H1 (cell line): ENCODE measurements around the gene LAMC3. TPM values are rescaled to one million over a fixed set of nuclear protein-coding genes. Genes with fewer than 3 reads are reported as not detected.

Experiments
- CTCF ChIA-PET: fragments of 300-600 bp; sonication (Branson Sonifier 250); formaldehyde crosslinking; loops from one replicate; lab custom pipeline; 2021; ENCODE audit not compliant: partially characterized antibody; lab: Charles Lee
- POLR2A ChIA-PET: fragments of 300-600 bp; sonication (Branson Sonifier 250); formaldehyde crosslinking; loops from one replicate; lab custom pipeline; 2021; ENCODE audit warnings: inconsistent platforms; ENCODE audit not compliant: partially characterized antibody; lab: Charles Lee
- DNase-seq, 2 experiments: peaks; one replicate each; pipeline versions ENCODE4 v3.0.0 to v3.0.0-alpha.2; 2010 to 2022; ENCODE audit warnings: low spot score in 2 of 2, low read depth in 1 of 2, mixed read lengths in 1 of 2
- FAIRE-seq: peaks from 2 replicates; lab custom pipeline; 2011; peaks lifted over from hg19 to GRCh38; lab: Jason Lieb, UNC
- H2AFZ ChIP-seq: 2 replicates; pipeline ENCODE4 v1.8.1; 2012; ENCODE audit warnings: low read length, inconsistent platforms
- H2AK5ac ChIP-seq: 2 replicates; pipeline ENCODE4 v1.6.1; 2013; ENCODE audit warnings: low read depth, low read length
- H2BK120ac ChIP-seq: replicated peaks from 2 replicates; pipeline ENCODE3; 2013; ENCODE audit warnings: low read depth, low read length, inconsistent platforms
- H2BK12ac ChIP-seq: 2 replicates; pipeline ENCODE4 v1.6.1; 2013; ENCODE audit warnings: low read depth, low read length
- H2BK15ac ChIP-seq: 2 replicates; pipeline ENCODE4 v1.6.1; 2013; ENCODE audit warnings: low read length
- H2BK20ac ChIP-seq: 2 replicates; pipeline ENCODE4 v1.6.1; 2013; ENCODE audit warnings: low read length
- H2BK5ac ChIP-seq: 2 replicates; pipeline ENCODE4 v1.6.1; 2013; ENCODE audit warnings: low read depth, low read length
- H3K14ac ChIP-seq: 2 replicates; pipeline ENCODE4 v1.6.1; 2013; ENCODE audit warnings: inconsistent platforms; ENCODE audit not compliant: insufficient read length
- H3K18ac ChIP-seq: 2 replicates; pipeline ENCODE4 v1.6.1; 2013; ENCODE audit warnings: low read length; ENCODE audit errors: extremely low read depth
- H3K23ac ChIP-seq: 2 replicates; pipeline ENCODE4 v1.6.1; 2013; ENCODE audit warnings: inconsistent platforms; ENCODE audit not compliant: insufficient read length
- H3K23me2 ChIP-seq: 2 replicates; pipeline ENCODE4 v1.6.1; 2013; ENCODE audit warnings: low read depth, low read length
- H3K27ac ChIP-seq: 2 replicates; pipeline ENCODE4 v1.6.1; 2011; ENCODE audit warnings: low read depth, low read length, inconsistent platforms
- H3K27me3 ChIP-seq, 4 experiments: replicated peaks in 1 of 4; 1 replicate in 1 of 4; 2 replicates in 3 of 4; pipeline versions ENCODE4 v1.6.1 to v1.8.1; 2011 to 2013; ENCODE audit warnings: low read length in 3 of 4, mild to moderate bottlenecking in 3 of 4, inconsistent platforms in 2 of 4, mixed read lengths in 2 of 4, moderate library complexity in 1 of 4; ENCODE audit not compliant: control insufficient read depth in 3 of 4, insufficient read depth in 3 of 4; ENCODE audit errors: extremely low read depth in 1 of 4
- H3K36me3 ChIP-seq, 4 experiments: 2 replicates each; pipeline versions ENCODE4 v1.6.1 to v1.8.1; 2011 to 2013; ENCODE audit warnings: mild to moderate bottlenecking in 4 of 4, low read length in 3 of 4, moderate library complexity in 2 of 4, control low read depth in 1 of 4, inconsistent platforms in 1 of 4; ENCODE audit not compliant: insufficient read depth in 4 of 4, control insufficient read depth in 2 of 4
- H3K4ac ChIP-seq: replicated peaks from 2 replicates; pipeline ENCODE3; 2013; ENCODE audit warnings: low read length, low read depth, mixed read lengths, inconsistent platforms; ENCODE audit not compliant: insufficient read length
- H3K4me1 ChIP-seq, 4 experiments: replicated peaks in 1 of 4; 1 replicate in 1 of 4; 2 replicates in 3 of 4; pipeline versions ENCODE4 v1.6.1 to v1.8.1; 2011 to 2013; ENCODE audit warnings: low read length in 3 of 4, inconsistent platforms in 2 of 4, mixed read lengths in 1 of 4; ENCODE audit not compliant: insufficient read depth in 4 of 4, control insufficient read depth in 3 of 4
- H3K4me2 ChIP-seq, 2 experiments: 2 replicates each; pipeline versions ENCODE4 v1.6.1 to v1.8.1; 2011 to 2013; ENCODE audit warnings: low read depth in 2 of 2, low read length in 2 of 2, control low read depth in 1 of 2, inconsistent platforms in 1 of 2, mild to moderate bottlenecking in 1 of 2; ENCODE audit not compliant: insufficient read depth in 1 of 2
- H3K4me3 ChIP-seq, 4 experiments: fragments of 200-600, 300-600 bp in 1 of 4; sonication (generic), shearing (Covaris generic), sonication (Bioruptor Twin) in 1 of 4; 2 replicates each; pipeline versions ENCODE4 v1.5.1 to v1.8.1; 2011 to 2016; ENCODE audit warnings: low read length in 4 of 4, low read depth in 3 of 4, control low read depth in 2 of 4, inconsistent platforms in 2 of 4, mild to moderate bottlenecking in 2 of 4, mixed read lengths in 1 of 4, moderate library complexity in 1 of 4; ENCODE audit not compliant: insufficient read depth in 2 of 4; ENCODE audit errors: extremely low read depth in 1 of 4
- H3K56ac ChIP-seq: replicated peaks from 2 replicates; pipeline ENCODE3; 2013; ENCODE audit warnings: low read depth, mild to moderate bottlenecking, mixed read lengths, low read length, inconsistent platforms; ENCODE audit not compliant: insufficient read length
- H3K79me1 ChIP-seq: 2 replicates; pipeline ENCODE4 v1.6.1; 2013; ENCODE audit warnings: low read depth, low read length, control low read depth
- H3K79me2 ChIP-seq, 2 experiments: 2 replicates each; pipeline versions ENCODE4 v1.6.1 to v1.8.1; 2012 to 2013; ENCODE audit warnings: low read length in 2 of 2, mild to moderate bottlenecking in 2 of 2, inconsistent platforms in 1 of 2; ENCODE audit not compliant: insufficient read depth in 2 of 2, control insufficient read depth in 1 of 2
- H3K9ac ChIP-seq, 4 experiments: replicated peaks in 1 of 4; 1 replicate in 1 of 4; 2 replicates in 3 of 4; pipeline versions ENCODE4 v1.6.1 to v1.8.1; 2011 to 2013; ENCODE audit warnings: low read depth in 3 of 4, low read length in 3 of 4, control low read depth in 2 of 4, mild to moderate bottlenecking in 2 of 4, moderate library complexity in 2 of 4, inconsistent platforms in 1 of 4; ENCODE audit errors: extremely low read depth in 1 of 4
- H3K9me3 ChIP-seq, 2 experiments: 2 replicates each; pipeline versions ENCODE4 v1.6.1 to v1.8.1; 2012 to 2013; ENCODE audit warnings: mild to moderate bottlenecking in 2 of 2, moderate library complexity in 2 of 2, control low read depth in 1 of 2, inconsistent platforms in 1 of 2, low read depth in 1 of 2, low read length in 1 of 2, mixed read lengths in 1 of 2; ENCODE audit not compliant: insufficient read depth in 2 of 2
- H4K20me1 ChIP-seq, 2 experiments: replicated peaks in 1 of 2; 2 replicates each; pipeline versions ENCODE3 to v1.8.1; 2011 to 2013; ENCODE audit warnings: inconsistent platforms in 2 of 2, low read length in 2 of 2, mild to moderate bottlenecking in 1 of 2; ENCODE audit not compliant: insufficient read depth in 2 of 2, control insufficient read depth in 1 of 2
- H4K5ac ChIP-seq: 2 replicates; pipeline ENCODE4 v1.6.1; 2013; ENCODE audit warnings: low read length, low read depth, mixed read lengths, inconsistent platforms; ENCODE audit not compliant: insufficient read length
- H4K8ac ChIP-seq: 2 replicates; pipeline ENCODE4 v1.8.0; 2013; ENCODE audit warnings: mild to moderate bottlenecking, moderate library complexity, low read length, inconsistent platforms; ENCODE audit not compliant: insufficient read depth; ENCODE audit errors: extremely low read depth
- H4K91ac ChIP-seq: replicated peaks from 2 replicates; pipeline ENCODE3; 2013; ENCODE audit warnings: low read length, mixed read lengths, inconsistent platforms; ENCODE audit not compliant: insufficient read length
- BCL11A ChIP-seq, 2 experiments: IDR thresholded peaks; one replicate each; pipeline ENCODE4 v1.6.1; 2011; ENCODE audit warnings: low read depth in 2 of 2, low read length in 2 of 2, mild to moderate bottlenecking in 2 of 2
- CHD1 ChIP-seq: IDR thresholded peaks from 2 replicates; pipeline ENCODE4 v1.6.1; 2012; ENCODE audit warnings: low read depth, low read length, improper control_type of control experiment
- CHD2 ChIP-seq: IDR thresholded peaks from 2 replicates; pipeline ENCODE4 v1.6.1; 2012; ENCODE audit warnings: low read length, improper control_type of control experiment
- EZH2 ChIP-seq: fragments of 200-600 bp; sonication (generic); IDR thresholded peaks from 2 replicates; pipeline ENCODE4 v1.7.1; 2012; ENCODE audit warnings: low read depth, mild to moderate bottlenecking, moderate library complexity, low read length, inconsistent platforms; ENCODE audit not compliant: severe bottlenecking
- FOSL1 ChIP-seq: IDR thresholded peaks from 2 replicates; pipeline ENCODE4 v1.6.1; 2011; ENCODE audit warnings: mild to moderate bottlenecking, low read depth, low read length, moderate library complexity; ENCODE audit not compliant: insufficient read depth
- KDM4A ChIP-seq: IDR thresholded peaks from one replicate; pipeline ENCODE4 v1.7.1; 2012; ENCODE audit warnings: low read depth, mild to moderate bottlenecking, moderate library complexity, low read length, inconsistent platforms; ENCODE audit not compliant: severe bottlenecking
- SUZ12 ChIP-seq: fragments of 200-600 bp; sonication (generic); IDR thresholded peaks from 2 replicates; pipeline ENCODE4 v1.6.1; 2012; ENCODE audit warnings: mild to moderate bottlenecking, inconsistent platforms, low read length, moderate library complexity, mixed read lengths
- TAF1 ChIP-seq: IDR thresholded peaks from 2 replicates; pipeline ENCODE4 v1.6.1; 2011; ENCODE audit warnings: mild to moderate bottlenecking, low read depth, low read length
- TCF12 ChIP-seq: IDR thresholded peaks from 2 replicates; pipeline ENCODE4 v1.6.1; 2011; ENCODE audit warnings: low read depth, mild to moderate bottlenecking, low read length
- WGBS, 2 experiments: shearing (Covaris generic) in 1 of 2; methylation state at CpG; one replicate each; pipeline versions ENCODE4 v1.1.6 to v1.1.7; 2013 to 2015; ENCODE audit warnings: low lambda C conversion rate in 2 of 2, mixed read lengths in 2 of 2, inconsistent platforms in 1 of 2, low coverage in 1 of 2, missing lambda C conversion rate in 1 of 2; ENCODE audit not compliant: insufficient replicate concordance in 2 of 2, insufficient coverage in 1 of 2, insufficient read length in 1 of 2; ENCODE audit errors: extremely low coverage in 1 of 2, missing lambda C conversion rate in 1 of 2; 5-methylcytosine and 5-hydroxymethylcytosine counted together
- polyA plus RNA-seq, 7 experiments: library from polyadenylated mRNA; depleted of rRNA in 3 of 7; stranded (reverse) in 5 of 7; unstranded in 2 of 7; fragments of >200 nt in 5 of 7; fragments of 200-250 nt in 2 of 7; gene quantifications; 1 replicate in 5 of 7; 2 replicates in 1 of 7; 4 replicates in 1 of 7; pipeline versions ENCODE4 v1.2.1 to v1.2.3, GENCODE V29; 2011 to 2013; ENCODE audit warnings: missing spikeins in 2 of 7, mixed read lengths in 2 of 7
- total RNA-seq: library from RNA; stranded (reverse); fragmentation: NEBNext Ultra II Directional; extraction: Animal tissue kit (Norgen Biotek cat#: 25700); gene quantifications from 2 replicates; pipeline ENCODE4 v1.2.1, GENCODE V29; 2021

Gene LAMC3
- total and polyA plus RNA-seq, 2 of the 8 experiments (the other 6 are each of a cell fraction or from before 2014, with no cell fraction given): 9.3 to 12.3 TPM

- Histone ChIP-seq H3K79me2 (no peaks in the 10 kb centered on the region), H4K5ac (no peak overlapping the region), H3K36me3 (no peaks in the 10 kb centered on the region), H2BK20ac (no peak overlapping the region), H2AFZ (no peak overlapping the region), H4K8ac (peak overlapping the region; percentile 43; the same call in 1 of the 2 replicates), H3K9ac (no peak overlapping the region), H3K4me2 (no peak overlapping the region), H3K4ac (no peak overlapping the region), H2BK12ac (no peak overlapping the region), H3K23ac (no peak overlapping the region), H3K56ac (no peak overlapping the region), H3K18ac (no peak overlapping the region), H2BK5ac (no peak overlapping the region), H3K4me3 (no peak overlapping the region), H3K79me1 (no peaks in the 10 kb centered on the region), H3K4me1 (no peaks in the 10 kb centered on the region), H3K9me3 (peaks cover 0 to 4% of the 10 kb centered on the region in 2 experiments; a peak in 1 of 4 replicates), H3K14ac (no peak overlapping the region), H3K27me3 (no peaks in the 10 kb centered on the region), H2AK5ac (no peak overlapping the region), H4K91ac (no peak overlapping the region), H2BK15ac (0 out of 2 replicates have a peak overlapping the region, but pooled peaks have one; percentile 61), H3K27ac (no peak overlapping the region), H2BK120ac (no peak overlapping the region), H4K20me1 (no peaks in the 10 kb centered on the region), H3K23me2 (peaks cover 6% of the 10 kb centered on the region; the same call in 1 of the 2 replicates)
- CTCF ChIA-PET: interaction anchor here (0.9 to 1.8 kb wide), 7 partner anchors 10 to 95 kb away, joined by 3 to 7 read pairs (median 3); no protein-coding TSS in a partner anchor
- no peak for FAIRE-seq
- WGBS, 2 experiments: 90% methylated on average over 8 of the region's 8 CpGs; no CpG with 5 or more reads in 1 of the 2 experiments
- TF ChIP-seq KDM4A (no peak), SUZ12 (no peak), CHD2 (no peak), FOSL1 (no peak), TCF12 (no peak), TAF1 (no peak), BCL11A (IDR thresholded peaks at IDR 0.05; ENCODE audit: low read depth in 2 of 2, low read length in 2 of 2) (no peak), EZH2 (no peak), CHD1 (no peak)
- no peak for DNase-seq
- POLR2A ChIA-PET: interaction anchor here (2.3 kb wide), 1 partner anchor 11 kb away, joined by 4 read pairs; no protein-coding TSS in a partner anchor
Measured at GRCh38 chr9:130961511-130962300, 47.3 kb upstream of the LAMC3 start.
